Stimulated activated CD8-positive, alpha-beta memory T cell treated with anti-CD3 and anti-CD28 coated beads, Interleukin-7, amount 100 ng/mL, for 4 hours (primary cell): Measurements from ENCODE around the gene PTPN23.

ENCODE experiments used
- DNase-seq, 2 donors: peaks; one replicate each; pipeline ENCODE4 v3.0.0-alpha.2; 2020; ENCODE audit warnings: low read depth in 2 of 2

PTPN23 gene

DNA sequence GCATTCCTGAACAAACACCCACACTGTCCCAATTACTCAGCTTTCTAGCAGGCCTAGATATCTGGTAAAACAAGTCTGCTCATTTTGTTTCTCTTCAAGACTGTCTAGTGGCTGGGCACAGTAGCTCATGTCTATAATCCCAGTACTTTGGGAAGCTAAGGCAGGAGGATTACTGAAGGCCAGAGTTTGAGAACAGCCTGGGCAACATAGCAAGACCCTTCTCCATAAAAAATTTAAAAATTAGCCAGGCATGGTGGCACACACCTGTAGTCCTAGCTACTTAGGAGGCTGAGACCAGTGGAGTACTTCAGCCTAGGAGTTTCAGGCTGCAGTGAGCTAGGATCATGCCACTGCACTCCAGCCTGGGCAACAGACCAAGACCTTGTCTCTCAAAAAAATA is 6.2 kb upstream of the PTPN23 start:
- no peak for DNase-seq

DNA sequence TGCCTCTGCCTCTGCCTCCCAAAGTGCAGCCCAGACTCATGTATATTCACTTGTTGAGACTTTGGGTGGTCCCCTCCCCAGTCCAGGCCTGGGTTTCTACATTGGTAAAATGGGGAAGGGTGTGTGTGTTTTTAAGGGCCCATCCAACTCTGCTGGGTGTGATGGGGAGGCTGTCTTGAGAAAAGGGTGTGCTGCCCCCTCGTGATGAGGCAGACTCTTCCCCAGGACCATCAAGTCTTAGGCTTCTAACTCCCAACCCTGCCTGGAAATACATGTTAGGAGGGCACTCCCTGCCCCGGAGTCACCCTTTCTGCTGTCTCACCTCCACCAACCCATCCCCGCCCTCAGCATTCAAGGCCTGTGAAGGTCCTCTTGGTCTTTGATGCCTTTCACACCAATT is 4.4 kb upstream of the PTPN23 start:
- DNase-seq: no peak

DNA sequence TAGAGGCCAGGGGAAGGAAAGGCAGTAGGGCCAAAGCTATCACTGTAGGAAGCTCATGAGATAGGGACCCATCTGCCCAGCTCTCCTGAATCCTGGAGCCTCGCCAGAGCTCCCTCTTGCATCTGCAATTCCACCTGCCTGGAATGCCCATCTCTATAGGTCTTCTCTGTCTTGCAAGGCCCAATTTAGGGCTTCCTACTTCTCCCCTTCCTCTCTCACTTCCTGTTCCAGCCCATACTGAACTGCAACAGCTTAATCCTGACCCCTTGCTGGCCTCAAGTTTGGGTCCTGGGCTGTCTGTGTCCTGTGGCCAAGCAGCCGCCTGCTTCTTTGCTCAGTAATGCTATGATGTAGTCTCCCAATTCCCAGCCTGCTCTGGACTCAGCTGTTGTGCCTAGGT is 3.6 kb upstream of the PTPN23 start:
- DNase-seq: no peak

- DNase-seq: no peak
Observed at GRCh38 chr3:47378869-47379268, 2.0 kb upstream of the PTPN23 start.

DNA sequence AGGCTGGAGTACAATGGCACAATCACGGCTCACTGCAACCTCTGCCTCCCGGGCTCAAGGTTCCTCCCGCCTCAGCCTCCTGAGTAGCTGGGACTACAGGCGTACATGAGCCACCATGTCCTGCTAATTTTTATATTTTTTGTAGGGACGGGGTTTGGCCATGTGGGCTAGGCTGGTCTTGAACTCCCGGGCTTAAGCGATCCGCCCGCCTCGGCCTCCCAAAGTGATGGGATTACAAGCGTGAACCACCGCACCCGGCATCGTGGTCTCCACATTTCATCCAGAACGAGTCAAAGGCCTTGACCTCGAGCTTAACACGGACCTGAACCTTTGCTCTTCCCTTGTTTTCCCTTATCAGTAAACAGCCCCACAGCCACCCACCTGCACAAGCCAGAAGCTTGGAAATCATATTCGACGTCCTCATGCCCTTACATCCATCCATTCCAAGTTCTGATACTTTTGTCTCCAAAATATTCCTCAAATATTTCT is 1.4 kb upstream of the PTPN23 start:
- no peak for DNase-seq

DNA sequence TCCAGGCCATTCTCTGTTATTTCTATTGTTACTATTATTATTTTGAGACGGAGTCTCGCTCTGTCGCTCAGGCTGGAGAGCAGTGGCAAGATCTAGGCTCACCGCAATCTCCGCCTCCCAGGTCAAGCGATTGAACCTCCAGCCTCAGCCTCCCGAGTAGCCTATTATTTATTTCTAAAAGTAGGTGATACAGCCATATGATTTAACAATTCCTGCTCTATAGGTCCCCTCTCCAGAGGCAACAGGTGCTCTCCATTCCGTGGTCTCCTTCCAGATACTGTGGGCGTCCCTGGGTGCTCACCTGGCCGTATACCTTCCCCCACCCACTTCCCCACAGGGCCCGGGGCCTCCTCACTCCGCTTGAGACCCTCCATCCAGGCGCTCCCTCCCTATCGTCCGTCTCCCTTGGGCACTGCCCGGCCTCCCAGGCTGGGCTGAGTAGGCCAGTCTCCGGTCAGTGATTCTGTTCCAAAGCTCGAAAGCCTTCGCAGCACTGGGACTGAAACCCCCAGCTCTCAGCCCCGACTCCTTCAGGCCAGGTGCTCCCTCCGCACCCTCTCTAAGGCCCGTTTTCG is 708 bp upstream of the PTPN23 start:
- no peak for DNase-seq

DNA sequence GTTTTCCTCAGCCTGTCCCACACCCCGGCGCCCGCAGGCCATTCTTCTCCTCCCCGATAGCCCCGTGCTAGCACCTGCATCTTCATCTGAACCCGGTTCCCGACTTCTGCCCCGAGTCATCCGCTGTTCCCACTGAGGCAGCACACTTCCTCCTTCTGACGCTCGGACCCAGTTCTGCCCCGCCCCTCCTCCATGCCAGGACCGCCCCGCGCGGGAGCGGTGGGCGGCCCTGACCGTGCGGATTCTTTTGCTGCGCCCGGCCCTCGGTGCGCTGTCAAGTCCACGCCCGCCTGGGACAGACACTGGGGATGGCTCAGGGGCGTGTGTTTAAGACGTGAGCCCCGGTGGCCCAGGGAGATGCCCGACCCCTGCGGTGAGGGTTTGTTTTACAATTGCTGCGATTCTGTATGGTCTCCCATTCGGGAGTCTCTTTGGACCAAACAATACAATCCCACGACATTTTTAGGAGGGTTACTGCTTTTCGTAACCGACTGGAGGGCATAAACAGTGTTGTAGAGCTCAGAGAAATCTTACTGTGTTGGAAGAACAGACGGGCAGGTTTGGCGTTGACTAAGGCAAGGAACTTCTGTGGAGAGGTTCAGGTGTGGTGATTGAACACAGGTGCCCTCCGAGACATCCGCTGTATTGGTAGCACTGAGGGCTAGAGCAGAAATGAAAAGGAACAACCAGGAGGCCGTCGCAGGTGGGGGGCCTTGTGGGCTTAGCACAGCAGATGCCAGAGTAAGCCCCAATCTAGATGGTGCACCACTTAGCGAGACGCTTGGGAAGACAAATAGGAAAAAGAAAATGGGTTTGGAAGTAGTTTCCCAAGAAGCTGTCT is 716 bp downstream of the PTPN23 start:
- DNase-seq: peak; percentile 39 to 67

- no peak for DNase-seq
Observed at GRCh38 chr3:47384425-47384824, 3.6 kb downstream of the PTPN23 start.

GRCh38 chr3:47385007-47385406 is 4.2 kb downstream of the PTPN23 start:
- no peak for DNase-seq

DNA sequence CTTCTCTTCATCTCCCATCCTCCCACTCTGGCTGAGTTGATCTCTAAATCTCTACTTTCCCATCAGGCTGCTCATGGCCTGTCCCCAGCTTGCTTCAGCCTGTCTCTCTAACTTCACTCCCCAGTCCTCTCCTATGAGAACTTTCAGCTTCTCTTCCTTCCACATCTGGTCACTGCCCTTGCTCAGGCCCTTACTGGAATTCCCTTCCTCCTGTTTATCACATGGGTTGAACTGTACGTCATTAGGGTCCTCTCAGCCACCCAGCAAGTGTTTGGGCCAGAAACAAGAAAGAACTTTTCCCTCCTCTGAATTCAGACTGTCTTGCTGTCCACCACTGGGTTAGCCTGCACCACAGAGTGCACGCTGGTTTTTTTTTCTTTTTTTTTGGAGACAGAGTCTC is 5.0 kb downstream of the PTPN23 start:
- no peak for DNase-seq

GRCh38 chr3:47392933-47393332 is 12.1 kb downstream of the PTPN23 start:
- DNase-seq: no peak

DNA sequence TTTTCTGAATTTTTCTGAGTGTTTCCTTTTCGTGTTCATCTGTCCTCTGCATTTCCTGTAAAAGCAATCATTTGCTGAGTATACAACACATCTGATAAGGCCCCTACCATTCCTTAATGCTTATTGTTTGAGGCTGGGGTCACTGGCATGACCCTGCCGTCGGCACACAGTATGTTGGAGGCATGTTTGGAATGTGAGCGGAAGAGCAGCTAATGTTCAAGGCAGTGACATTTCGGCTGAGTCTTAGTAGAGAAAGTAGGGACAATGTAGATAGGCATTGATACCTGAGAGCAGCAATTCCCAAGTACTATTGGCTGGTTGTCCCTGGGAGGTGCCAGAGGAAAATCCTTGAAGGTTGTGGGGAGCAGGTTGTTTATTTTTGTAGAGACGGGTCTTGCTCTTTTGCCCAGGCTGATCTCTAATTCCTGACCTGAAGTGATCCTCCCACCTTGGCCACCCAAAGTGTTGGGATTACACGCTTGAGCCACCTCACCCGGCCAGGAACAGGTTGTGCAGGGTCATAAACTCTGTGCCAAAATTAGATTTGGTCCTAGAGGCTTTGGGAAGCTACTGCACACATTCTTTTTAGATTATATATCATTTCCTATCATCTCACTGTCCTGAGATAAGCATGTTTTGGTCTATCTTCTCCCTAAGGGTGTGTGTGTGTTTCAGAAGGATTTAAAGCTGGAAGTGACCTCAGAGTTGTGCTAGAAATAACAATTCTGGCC is 13.5 kb downstream of the PTPN23 start:
- no peak for DNase-seq

GRCh38 chr3:47394881-47395280 is 14.1 kb downstream of the PTPN23 start:
- DNase-seq: no peak

GRCh38 chr3:47398228-47398627 is 17.4 kb downstream of the PTPN23 start:
- DNase-seq: no peak

DNA sequence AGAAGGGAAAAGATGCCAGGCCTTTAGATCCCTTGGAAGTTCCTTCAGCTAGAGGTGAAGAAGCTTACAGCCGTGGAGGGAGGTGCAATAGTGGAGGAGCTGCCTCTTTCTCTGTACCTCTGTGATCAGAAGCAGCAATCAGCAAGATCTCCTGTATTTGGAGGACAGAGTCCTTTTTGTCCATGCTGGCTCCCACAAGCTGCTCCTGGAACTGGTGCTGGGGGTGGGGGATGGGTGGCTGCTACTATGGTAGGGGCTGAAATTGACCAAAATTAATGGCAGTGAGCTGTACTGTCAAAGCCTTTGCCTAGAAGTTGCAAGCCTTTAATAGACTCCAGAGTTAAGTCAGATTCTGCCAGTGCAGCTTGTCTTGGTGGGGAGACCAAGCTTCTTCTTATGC is 18.2 kb downstream of the PTPN23 start:
- no peak for DNase-seq

GRCh38 chr3:47399531-47400270 is 18.9 kb downstream of the PTPN23 start:
- DNase-seq: no peak

DNA sequence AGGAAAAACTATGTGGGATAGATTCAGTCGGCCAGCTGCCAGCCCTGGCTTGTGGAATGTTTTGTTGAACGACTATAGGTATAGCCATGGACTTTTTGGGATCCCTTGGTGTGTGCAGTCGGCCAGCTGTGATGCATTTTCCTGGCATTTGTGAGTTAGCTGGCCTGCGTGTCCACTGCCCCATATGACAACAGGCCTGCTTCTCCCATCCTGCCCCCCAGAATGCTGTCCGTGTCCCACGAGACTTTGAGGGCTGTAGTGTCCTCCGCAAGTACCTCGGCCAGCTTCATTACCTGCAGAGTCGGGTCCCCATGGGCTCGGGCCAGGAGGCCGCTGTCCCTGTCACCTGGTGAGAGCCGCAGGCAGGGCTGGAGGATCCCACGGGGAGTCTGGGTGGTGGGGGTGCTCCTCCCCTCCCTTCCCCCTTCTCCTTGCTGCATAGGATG is 23.6 kb downstream of the PTPN23 start:
- DNase-seq: no peak

DNA sequence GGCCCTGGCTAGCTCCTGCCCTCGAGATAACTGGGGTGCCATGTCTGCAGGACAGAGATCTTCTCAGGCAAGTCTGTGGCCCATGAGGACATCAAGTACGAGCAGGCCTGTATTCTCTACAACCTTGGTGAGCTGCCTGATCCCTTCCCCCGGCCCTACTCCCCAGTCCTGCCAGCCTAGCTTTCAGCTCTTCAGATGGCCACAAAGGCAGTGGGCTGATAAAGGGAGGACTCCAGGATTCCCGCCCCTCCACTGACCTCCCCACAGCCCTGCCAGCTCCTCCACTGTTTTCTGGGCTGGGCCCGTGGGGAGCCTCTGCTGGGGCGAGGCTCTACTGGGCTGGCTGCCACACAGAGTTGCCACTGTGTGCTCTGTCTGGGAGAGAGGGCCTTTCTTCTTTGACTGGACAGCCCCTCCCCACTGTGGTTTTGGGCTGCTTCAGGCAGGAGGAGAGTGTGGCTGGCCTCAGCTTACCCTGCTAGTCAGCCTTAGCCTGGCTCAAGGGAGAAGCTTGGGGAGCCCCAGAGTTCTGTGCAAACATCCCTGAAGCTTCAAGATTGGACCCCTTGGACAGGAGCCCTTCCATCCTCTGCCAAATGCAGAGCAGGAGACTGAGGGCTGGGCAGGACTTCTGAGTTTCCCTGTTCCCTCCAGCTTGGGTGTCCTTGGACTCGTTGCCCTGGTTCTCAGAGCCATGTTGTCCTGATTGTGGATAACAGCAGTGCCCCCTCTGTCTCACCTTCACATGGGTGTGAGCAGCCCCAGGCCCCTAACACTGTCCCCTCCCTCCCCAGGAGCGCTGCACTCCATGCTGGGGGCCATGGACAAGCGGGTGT is 24.4 kb downstream of the PTPN23 start:
- DNase-seq: no peak

GRCh38 chr3:47405820-47406761 is 25.3 kb downstream of the PTPN23 start:
- DNase-seq: no peak

- DNase-seq: no peak
Observed at GRCh38 chr3:47406762-47407149, 25.9 kb downstream of the PTPN23 start.
